Measurements from ENCODE around the gene CDYL.

The CDYL gene

DNA sequence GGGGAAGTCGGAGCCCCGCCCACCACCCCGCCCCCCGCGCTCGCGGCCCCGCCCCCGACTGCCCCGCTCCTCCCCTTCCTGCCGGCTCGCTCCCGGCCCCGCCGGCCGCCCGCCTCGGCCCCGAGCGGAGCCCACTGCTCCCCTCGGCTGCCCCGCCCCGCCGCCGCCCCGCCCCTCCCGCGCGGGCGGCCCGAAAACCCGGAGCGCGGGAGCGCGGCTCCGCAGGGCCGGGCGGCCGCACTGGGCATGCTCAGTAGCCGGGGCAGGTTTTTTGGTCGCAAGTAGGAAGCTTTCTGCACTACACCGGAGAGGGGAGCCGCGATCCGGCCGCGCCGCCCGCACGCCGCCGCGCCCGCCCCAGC lies at the start of gene CDYL:
CDYL (plus strand) TSS at position 274 of the 362 bp plus-strand sequence. CDS start 380 bp downstream, outside the sequence.
- DNase-seq: peak; percentile 95

DNA sequence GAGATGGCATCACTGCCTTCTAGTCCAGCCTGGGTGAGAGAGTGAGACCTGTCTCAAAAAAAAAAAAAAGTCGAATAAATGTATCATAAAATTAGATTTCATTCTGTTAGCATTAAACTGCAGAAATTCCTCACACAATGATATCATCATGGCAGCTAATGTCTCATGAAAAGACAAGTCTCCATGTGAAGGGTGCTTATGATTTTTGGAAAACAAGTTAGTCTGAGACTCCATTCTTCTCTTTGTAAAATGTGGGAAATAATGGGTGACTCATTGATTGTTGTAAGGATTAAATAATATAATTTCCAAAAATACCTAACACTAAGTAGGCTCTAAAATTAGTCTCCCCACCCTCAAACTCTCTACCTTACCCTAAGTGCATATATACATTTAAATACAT lies 49.6 kb upstream of the CDYL start:
- no peak for DNase-seq

GRCh38 chr6:4727217-4727616 lies 49.0 kb upstream of the CDYL start:
- DNase-seq: peak; percentile 88

GRCh38 chr6:4727671-4728435 lies 48.4 kb upstream of the CDYL start:
- DNase-seq: peak; percentile 96

GRCh38 chr6:4728436-4728769 lies 47.8 kb upstream of the CDYL start:
- no peak for DNase-seq

GRCh38 chr6:4728926-4729325 lies 47.3 kb upstream of the CDYL start:
- no peak for DNase-seq

- no peak for DNase-seq
These were observed 44.2 kb upstream of the CDYL start for GRCh38 chr6:4731996-4732395.

DNA sequence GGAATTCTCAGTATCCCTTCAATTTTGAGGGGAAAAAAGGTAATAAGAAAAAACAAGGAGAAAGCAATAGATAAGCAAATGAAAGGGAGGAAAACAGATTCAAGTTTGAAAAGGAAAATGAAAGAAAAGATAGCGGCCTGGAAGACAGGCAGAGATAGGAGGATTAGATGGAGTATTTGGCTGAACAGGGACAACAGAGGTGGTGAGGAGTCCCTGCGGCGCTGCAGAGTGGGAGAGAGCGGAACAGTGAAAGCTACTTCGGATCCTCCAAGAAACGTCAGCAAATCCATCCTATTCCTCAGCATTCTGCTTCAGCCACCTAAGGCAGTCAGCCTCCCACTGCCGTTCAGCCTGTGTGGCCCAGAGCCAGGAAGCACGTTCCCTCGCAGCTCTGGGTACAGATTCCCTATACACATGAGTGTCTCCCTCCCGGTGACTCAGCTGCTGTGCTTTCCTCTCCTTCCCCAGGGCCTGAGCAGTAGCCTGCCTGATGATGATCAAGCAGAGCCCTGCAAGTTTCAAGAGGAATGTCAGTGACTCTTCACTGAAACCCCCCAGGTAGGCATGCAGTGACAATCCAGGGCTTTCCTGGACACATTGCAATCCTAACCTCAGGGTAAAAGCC lies 43.4 kb upstream of the CDYL start:
- DNase-seq: peak; percentile 85

DNA sequence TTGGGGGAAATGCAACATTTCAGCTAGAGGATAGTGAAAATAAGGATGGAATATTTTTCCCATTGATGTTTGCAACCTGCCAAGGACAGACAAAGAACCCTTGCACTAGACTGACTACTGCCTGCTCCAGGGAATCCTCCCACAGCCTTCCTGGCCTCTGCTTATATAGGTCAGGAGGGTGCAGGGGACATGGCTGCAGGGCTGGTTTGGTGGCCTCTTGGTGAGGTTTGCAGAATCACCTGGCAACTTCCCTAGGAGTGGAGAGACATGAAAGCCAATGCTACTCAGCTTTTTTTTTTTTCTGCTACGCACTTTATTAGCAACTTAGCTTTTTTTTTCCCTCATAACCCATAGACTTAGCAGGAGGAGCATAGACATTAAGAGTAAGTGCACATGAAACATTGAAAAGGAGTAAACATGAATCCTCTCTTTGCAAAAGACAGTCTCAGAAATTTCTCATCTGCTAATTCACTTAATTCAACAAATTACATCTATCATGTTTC lies 39.8 kb upstream of the CDYL start:
- no peak for DNase-seq

DNA sequence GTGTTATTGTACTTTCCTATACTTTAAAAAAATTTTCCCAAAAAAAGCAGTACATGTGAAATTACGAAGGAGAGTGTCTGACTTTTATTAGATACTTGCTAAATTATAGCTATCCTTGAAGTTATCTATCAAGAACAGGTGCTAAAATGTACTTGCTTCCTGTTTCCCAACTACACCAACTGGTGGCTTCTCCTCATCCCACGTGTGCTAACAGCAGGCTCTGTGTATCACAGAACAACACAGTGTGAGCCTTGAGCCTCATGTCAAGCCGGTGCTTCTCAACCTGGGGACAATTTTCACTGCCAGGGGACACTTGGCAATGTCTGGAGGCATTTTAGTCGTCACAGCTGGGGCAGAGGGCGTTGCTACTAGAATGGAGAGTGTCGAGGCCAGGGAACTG lies 36.2 kb upstream of the CDYL start:
- peak; percentile 64 for DNase-seq

DNA sequence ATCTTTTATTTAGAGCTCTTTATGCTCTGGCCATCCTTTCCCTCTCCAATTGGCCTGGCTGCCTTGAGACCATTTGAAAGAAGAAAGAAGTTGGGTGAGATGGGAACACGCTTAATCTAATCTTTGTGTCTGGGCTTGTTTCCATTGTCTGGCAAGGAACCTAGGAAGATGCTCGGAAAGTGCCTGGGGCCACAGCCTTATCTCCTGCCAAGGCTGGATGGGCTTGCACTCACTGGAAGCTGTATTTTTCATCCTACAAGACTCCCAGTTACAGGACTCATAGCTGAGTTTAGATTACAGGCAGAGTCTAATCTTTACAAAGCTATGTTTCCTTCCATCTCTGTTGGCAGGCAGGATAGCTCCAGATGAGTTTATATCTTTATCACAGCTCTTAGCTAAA lies 33.1 kb upstream of the CDYL start:
- DNase-seq: peak; percentile 30

DNA sequence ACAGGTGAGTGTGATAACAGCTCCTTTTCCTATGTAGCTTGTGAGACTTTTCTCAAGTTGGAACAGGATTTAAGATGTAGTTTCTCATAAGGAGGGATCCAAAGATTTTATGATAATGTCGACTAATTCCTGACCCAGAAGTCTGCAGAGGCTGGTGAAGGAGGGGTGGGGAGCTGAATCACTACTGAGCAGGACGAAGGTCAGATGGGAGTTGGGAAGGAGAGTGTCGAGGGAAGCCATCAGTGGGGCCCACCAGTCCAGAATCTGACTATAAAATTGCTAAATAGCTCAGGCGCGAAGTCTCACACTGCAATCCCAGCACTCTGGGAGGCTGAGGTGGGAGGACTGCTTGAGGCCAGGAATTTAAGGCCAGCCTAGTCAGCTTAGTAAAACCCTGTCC lies 32.3 kb upstream of the CDYL start:
- DNase-seq: no peak

DNA sequence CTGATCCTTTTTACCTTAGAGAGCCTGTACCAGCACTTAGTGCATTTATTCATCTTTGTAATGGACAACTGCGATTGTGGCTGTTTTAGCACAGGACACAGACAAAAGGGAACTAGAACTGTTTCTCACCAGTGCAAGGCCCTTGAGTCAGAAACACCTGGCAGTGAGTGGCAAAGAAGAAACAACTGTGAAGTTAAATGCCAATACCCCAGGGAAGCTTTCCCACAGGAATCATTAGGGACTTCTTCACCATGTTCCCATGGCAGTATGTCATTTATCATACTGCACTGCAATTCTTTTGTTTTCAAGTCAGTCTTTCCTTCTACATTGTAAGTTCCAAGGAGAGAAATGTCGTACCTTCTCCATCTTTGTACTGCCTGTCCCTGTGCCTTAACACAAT lies 28.6 kb upstream of the CDYL start:
- DNase-seq: no peak

- no peak for DNase-seq
These were observed 24.3 kb upstream of the CDYL start for GRCh38 chr6:4751823-4752464.

- no peak for DNase-seq
These were observed 20.0 kb upstream of the CDYL start for GRCh38 chr6:4756247-4756646.

- no peak for DNase-seq
These were observed 16.2 kb upstream of the CDYL start for GRCh38 chr6:4759997-4760396.

GRCh38 chr6:4760773-4761172 lies 15.4 kb upstream of the CDYL start:
- DNase-seq: no peak

GRCh38 chr6:4762294-4762693 lies 13.9 kb upstream of the CDYL start:
- no peak for DNase-seq

- DNase-seq: no peak
These were observed 12.3 kb upstream of the CDYL start for GRCh38 chr6:4763921-4764320.

GRCh38 chr6:4768815-4769214 lies 7.4 kb upstream of the CDYL start:
- DNase-seq: no peak

GRCh38 chr6:4772750-4773149 lies 3.5 kb upstream of the CDYL start:
- no peak for DNase-seq

DNA sequence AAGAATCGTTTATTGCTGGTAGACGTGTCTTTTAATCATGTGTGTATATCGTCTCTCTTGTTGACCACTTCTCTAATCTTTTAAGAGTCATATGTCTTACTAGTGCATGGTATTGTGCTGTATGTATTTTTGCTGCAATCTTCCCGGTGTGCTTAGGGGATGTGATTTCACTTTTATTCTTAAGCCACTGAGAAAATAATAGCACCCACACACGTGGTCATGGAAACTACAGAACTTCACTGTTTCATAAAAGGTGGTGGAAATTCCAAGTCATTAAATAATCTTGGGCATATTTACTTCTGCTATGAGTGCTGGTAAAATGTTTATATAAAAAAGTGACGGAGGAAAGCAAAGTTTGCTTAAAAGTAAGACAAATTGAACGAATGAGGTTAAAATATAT lies 3.0 kb upstream of the CDYL start:
- DNase-seq: no peak

- no peak for DNase-seq
These were observed 1.9 kb upstream of the CDYL start for GRCh38 chr6:4774296-4774695.

All from OCI-M1 (cell line).